Measurements from ENCODE around the gene CNDP2. TPM values are rescaled to one million over a fixed set of nuclear protein-coding genes. Genes with fewer than 3 reads are reported as not detected.

CNDP2 gene
- total and polyA plus RNA-seq, 8 donors: 65.7 to 196 (median 94.4) TPM

GRCh38 chr18:74541703-74542555 lies 45.8 kb downstream of the CNDP2 start:
- FAIRE-seq: no peak
- 65 to 68% methylated on average over 15 of the region's 15 CpGs for WGBS, 2 donors
- H3K9me3 ChIP-seq: no peaks in the 10 kb centered on the region
- H3K4me1 ChIP-seq: peaks cover 0 to 15% (median 7%) of the 10 kb centered on the region in 3 donors
- H3K27me3 ChIP-seq: no peaks in the 10 kb centered on the region
- no peaks in the 10 kb centered on the region for H3K36me3 ChIP-seq
- intact Hi-C loops (cut with DNase I): loop anchor here in 1 of 3 donors (10.0 kb wide), 1 partner anchor 347 kb away; no protein-coding TSS in a partner anchor
- H3K4me3 ChIP-seq: no peak overlapping the region
- H3K27ac ChIP-seq: peak overlapping the region in 3 of 4 donors; percentile 13 to 50 (median 30)
- no peak for TF ChIP-seq CTCF (IDR thresholded peaks at IDR 0.05)
- peak in 4 of 6 donors; percentile 44 to 70 (median 54) for DNase-seq
- ATAC-seq: peak; percentile 68 to 77 (median 71)

GRCh38 chr18:74544898-74545297 lies 48.7 kb downstream of the CNDP2 start:
- H3K27ac ChIP-seq: no peak overlapping the region
- H3K9me3 ChIP-seq: no peaks in the 10 kb centered on the region
- DNase-seq: no peak
- H3K36me3 ChIP-seq: no peaks in the 10 kb centered on the region
- no peak for ATAC-seq
- 72 to 81% methylated on average over 8 of the region's 8 CpGs for WGBS, 2 donors
- no peak for FAIRE-seq
- H3K4me3 ChIP-seq: no peak overlapping the region
- no peaks in the 10 kb centered on the region for H3K27me3 ChIP-seq
- intact Hi-C loops (cut with DNase I): loop anchor here in 1 of 3 donors (10.0 kb wide), 1 partner anchor 350 kb away; no protein-coding TSS in a partner anchor
- peaks cover 0 to 13% (median 0%) of the 10 kb centered on the region in 3 donors for H3K4me1 ChIP-seq
- no peak for TF ChIP-seq CTCF (IDR thresholded peaks at IDR 0.05)

GRCh38 chr18:74546007-74546406 lies 49.8 kb downstream of the CNDP2 start:
- H3K27ac ChIP-seq: peak overlapping the region in 1 of 4 donors; percentile 64
- 91 to 94% methylated on average over 11 of the region's 11 CpGs for WGBS, 2 donors
- no peak for TF ChIP-seq CTCF (IDR thresholded peaks at IDR 0.05)
- H3K4me1 ChIP-seq: peaks cover 0 to 13% (median 0%) of the 10 kb centered on the region in 3 donors
- no peaks in the 10 kb centered on the region for H3K9me3 ChIP-seq
- H3K4me3 ChIP-seq: no peak overlapping the region
- H3K27me3 ChIP-seq: no peaks in the 10 kb centered on the region
- H3K36me3 ChIP-seq: no peaks in the 10 kb centered on the region
- FAIRE-seq (no peak), DNase-seq (no peak), ATAC-seq (no peak)
- intact Hi-C loops (cut with DNase I): loop anchor here in 1 of 3 donors (10.0 kb wide), 1 partner anchor 351 kb away; no protein-coding TSS in a partner anchor

- ATAC-seq (peak in 3 of 4 donors; percentile 40 to 49 (median 47)), DNase-seq (no peak), FAIRE-seq (no peak)
- peak overlapping the region in 3 of 4 donors; percentile 25 to 64 (median 31) for H3K27ac ChIP-seq
- peaks cover 0 to 13% (median 0%) of the 10 kb centered on the region in 3 donors for H3K4me1 ChIP-seq
- no peak for TF ChIP-seq CTCF (IDR thresholded peaks at IDR 0.05)
- no peak overlapping the region for H3K4me3 ChIP-seq
- 52 to 53% methylated on average over 9 of the region's 9 CpGs for WGBS, 2 donors
- H3K36me3 ChIP-seq: no peaks in the 10 kb centered on the region
- H3K9me3 ChIP-seq: no peaks in the 10 kb centered on the region
- no peaks in the 10 kb centered on the region for H3K27me3 ChIP-seq
- intact Hi-C loops (cut with DNase I): loop anchor here in 1 of 3 donors (10.0 kb wide), 1 partner anchor 352 kb away; no protein-coding TSS in a partner anchor
Observed at GRCh38 chr18:74546751-74547530, 50.8 kb downstream of the CNDP2 start.
